ENCODE results near the gene SORBS1. TPM values are rescaled to one million over a fixed set of nuclear protein-coding genes. Genes with fewer than 3 reads are reported as not detected.
A peak's percentile ranks its signal among the peaks of the same experiment; 100 is the strongest.

Gene SORBS1
- total RNA-seq, 4 donors from 2014 or later: 92.2 to 308 (median 150) TPM

DNA sequence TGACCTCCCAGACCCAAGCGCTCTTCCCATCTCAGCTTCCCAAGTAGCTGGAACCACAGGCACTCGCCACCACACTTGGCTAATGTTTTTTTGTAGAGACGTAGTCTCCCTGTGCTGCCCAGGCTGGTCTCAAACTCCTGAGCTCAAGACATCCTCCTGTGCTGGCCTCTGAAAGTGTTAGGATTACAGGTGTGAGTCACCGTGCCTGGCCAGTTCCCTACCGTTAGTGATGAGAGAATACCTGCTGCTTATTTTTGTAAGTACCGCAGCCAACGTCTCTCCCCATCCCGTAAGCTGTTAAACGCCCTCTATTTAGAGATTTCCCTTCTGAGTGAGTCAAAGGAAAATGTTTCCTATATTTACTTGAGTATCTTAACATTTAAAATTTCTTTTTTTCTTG is 231.9 kb downstream of the SORBS1 start:
- no peak for DNase-seq
- Histone ChIP-seq H3K27me3 (no peaks in the 10 kb centered on the region), H3K9me3 (no peaks in the 10 kb centered on the region), H3K36me3 (no peaks in the 10 kb centered on the region), H3K27ac (peak overlapping the region; percentile 17 to 62 (median 36)), H3K4me1 (peaks cover 0 to 5% (median 0%) of the 10 kb centered on the region in 4 donors), H3K4me3 (no peak overlapping the region)
- TF ChIP-seq POLR2A (IDR thresholded peaks at IDR 0.05) (no peak), EP300 (IDR thresholded peaks at IDR 0.05; ENCODE audit: low read depth) (no peak), POLR2AphosphoS5 (IDR thresholded peaks at IDR 0.05) (no peak)
- TF ChIP-seq, protein P1, sequence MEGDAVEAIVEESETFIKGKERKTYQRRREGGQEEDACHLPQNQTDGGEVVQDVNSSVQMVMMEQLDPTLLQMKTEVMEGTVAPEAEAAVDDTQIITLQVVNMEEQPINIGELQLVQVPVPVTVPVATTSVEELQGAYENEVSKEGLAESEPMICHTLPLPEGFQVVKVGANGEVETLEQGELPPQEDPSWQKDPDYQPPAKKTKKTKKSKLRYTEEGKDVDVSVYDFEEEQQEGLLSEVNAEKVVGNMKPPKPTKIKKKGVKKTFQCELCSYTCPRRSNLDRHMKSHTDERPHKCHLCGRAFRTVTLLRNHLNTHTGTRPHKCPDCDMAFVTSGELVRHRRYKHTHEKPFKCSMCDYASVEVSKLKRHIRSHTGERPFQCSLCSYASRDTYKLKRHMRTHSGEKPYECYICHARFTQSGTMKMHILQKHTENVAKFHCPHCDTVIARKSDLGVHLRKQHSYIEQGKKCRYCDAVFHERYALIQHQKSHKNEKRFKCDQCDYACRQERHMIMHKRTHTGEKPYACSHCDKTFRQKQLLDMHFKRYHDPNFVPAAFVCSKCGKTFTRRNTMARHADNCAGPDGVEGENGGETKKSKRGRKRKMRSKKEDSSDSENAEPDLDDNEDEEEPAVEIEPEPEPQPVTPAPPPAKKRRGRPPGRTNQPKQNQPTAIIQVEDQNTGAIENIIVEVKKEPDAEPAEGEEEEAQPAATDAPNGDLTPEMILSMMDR (IDR thresholded peaks at IDR 0.05): no peak
- intact Hi-C loops (cut with DNase I; ENCODE audit: low total_unique reads) (no loop called here), in situ Hi-C loops (cut with MboI; ENCODE audit: low pct_ligation_motif_present in 1 of 4, low pct_unique_long_range_greater_than_20kb in 1 of 4, low sequenced_read_pairs in 3 of 4) (no loop called here)
- 87 to 92% methylated on average over 9 of the region's 9 CpGs for WGBS, 2 donors (ENCODE audit: low coverage in 1 of 2)

DNA sequence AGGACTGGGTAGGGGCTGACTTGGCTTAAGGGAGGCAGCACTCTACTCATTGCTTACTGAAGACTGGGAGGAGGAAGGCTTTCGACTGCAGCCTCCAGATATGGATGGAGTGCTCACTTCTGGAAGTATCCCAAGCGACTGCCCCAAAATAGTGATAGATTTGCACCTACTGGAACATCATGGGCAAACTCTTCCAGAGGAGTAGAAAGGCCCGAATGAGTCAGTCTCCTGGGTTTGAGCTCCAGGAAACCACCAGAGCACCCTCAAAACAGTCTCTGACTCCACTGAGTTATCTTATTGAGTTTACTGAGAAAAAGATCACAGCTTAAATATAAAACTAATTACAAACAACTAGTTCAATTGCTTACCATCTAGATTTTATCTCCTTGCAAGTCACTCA is 233.2 kb downstream of the SORBS1 start:
- peaks cover 0 to 5% (median 0%) of the 10 kb centered on the region in 4 donors for H3K4me1 ChIP-seq
- in situ Hi-C loops (cut with MboI; ENCODE audit: low pct_ligation_motif_present in 1 of 4, low pct_unique_long_range_greater_than_20kb in 1 of 4, low sequenced_read_pairs in 3 of 4) (no loop called here), intact Hi-C loops (cut with DNase I; ENCODE audit: low total_unique reads) (no loop called here)
- H3K36me3 ChIP-seq: no peaks in the 10 kb centered on the region
- WGBS, 2 donors (ENCODE audit: low coverage in 1 of 2): 57% methylated on average over 3 of the region's 3 CpGs; no CpG with 5 or more reads in 1 of the 2 donors
- H3K27ac ChIP-seq: peak overlapping the region; percentile 43 to 62 (median 48)
- H3K9me3 ChIP-seq: no peaks in the 10 kb centered on the region
- no peak for TF ChIP-seq EP300 (IDR thresholded peaks at IDR 0.05; ENCODE audit: low read depth)
- TF ChIP-seq POLR2AphosphoS5 (IDR thresholded peaks at IDR 0.05): no peak
- TF ChIP-seq POLR2A (IDR thresholded peaks at IDR 0.05): no peak
- TF ChIP-seq, protein P1 (IDR thresholded peaks at IDR 0.05): no peak
- no peak for DNase-seq
- no peak overlapping the region for H3K4me3 ChIP-seq
- no peaks in the 10 kb centered on the region for H3K27me3 ChIP-seq

DNA sequence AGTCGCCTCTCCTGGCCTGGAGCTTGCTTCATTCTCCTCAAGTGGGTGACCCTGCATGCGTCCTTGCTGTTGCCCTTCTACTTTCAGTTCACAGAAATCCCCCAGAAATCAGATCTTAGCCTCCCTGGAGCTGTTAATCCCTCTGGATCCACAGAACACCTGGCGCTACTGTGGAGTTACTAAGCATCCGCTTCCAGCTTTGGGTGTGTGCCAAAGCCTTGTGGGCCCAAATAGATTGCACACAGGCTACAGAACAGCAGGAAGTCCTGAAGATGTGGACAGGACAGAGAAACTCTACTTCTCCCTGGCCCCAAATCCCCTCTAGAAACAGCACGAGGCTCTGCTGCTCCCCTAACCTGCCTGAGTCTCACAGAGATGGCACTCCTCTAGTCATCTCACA is 233.8 kb downstream of the SORBS1 start:
- Histone ChIP-seq H3K36me3 (no peaks in the 10 kb centered on the region), H3K27me3 (no peaks in the 10 kb centered on the region), H3K4me3 (no peak overlapping the region), H3K9me3 (no peaks in the 10 kb centered on the region), H3K4me1 (peaks cover 0 to 5% (median 0%) of the 10 kb centered on the region in 4 donors), H3K27ac (peak overlapping the region; percentile 43 to 62 (median 48))
- peak; percentile 48 for DNase-seq
- TF ChIP-seq EP300 (IDR thresholded peaks at IDR 0.05; ENCODE audit: low read depth): no peak
- TF ChIP-seq, protein P1 (IDR thresholded peaks at IDR 0.05): peak in 1 of 5 experiments; percentile 22
- 48 to 60% methylated on average over 1 to 5 of the region's 5 CpGs for WGBS, 2 donors (ENCODE audit: low coverage in 1 of 2)
- in situ Hi-C loops (cut with MboI; ENCODE audit: low pct_ligation_motif_present in 1 of 4, low pct_unique_long_range_greater_than_20kb in 1 of 4, low sequenced_read_pairs in 3 of 4) (no loop called here), intact Hi-C loops (cut with DNase I; ENCODE audit: low total_unique reads) (no loop called here)

DNA sequence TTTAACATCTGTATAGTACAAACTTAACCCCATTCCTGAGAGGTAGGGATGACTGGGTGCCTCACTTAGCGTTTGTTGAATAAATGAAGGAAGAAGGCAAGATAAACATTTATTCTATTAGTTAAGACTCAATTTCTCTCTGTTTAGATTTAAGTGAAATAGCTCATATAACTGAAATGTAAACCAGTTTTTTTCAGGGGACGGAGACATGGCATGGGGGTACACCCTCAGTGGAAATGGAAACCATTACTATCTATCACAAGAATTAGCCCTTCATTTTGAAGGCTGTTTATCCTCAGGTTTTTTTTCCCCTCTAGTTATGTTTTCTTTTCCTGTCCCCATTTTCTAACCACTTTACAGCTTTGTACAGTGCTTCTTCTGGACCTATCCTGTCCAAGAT is 234.8 kb downstream of the SORBS1 start:
- peaks cover 0 to 3% (median 0%) of the 10 kb centered on the region in 4 donors for H3K36me3 ChIP-seq
- H3K27me3 ChIP-seq: no peaks in the 10 kb centered on the region
- in situ Hi-C loops (cut with MboI; ENCODE audit: low pct_ligation_motif_present in 1 of 4, low pct_unique_long_range_greater_than_20kb in 1 of 4, low sequenced_read_pairs in 3 of 4): no loop called here
- intact Hi-C loops (cut with DNase I; ENCODE audit: low total_unique reads): no loop called here
- TF ChIP-seq EP300 (IDR thresholded peaks at IDR 0.05; ENCODE audit: low read depth) (no peak), POLR2A (IDR thresholded peaks at IDR 0.05) (no peak), POLR2AphosphoS5 (IDR thresholded peaks at IDR 0.05) (no peak)
- TF ChIP-seq, protein P1 (IDR thresholded peaks at IDR 0.05): no peak
- H3K9me3 ChIP-seq: no peaks in the 10 kb centered on the region
- peak overlapping the region in 2 of 4 donors; percentile 24 to 62 for H3K27ac ChIP-seq
- H3K4me3 ChIP-seq: no peak overlapping the region
- 74 to 76% methylated on average over 2 of the region's 2 CpGs for WGBS, 2 donors (ENCODE audit: low coverage in 1 of 2)
- DNase-seq: no peak
- H3K4me1 ChIP-seq: peaks cover 0 to 5% (median 0%) of the 10 kb centered on the region in 4 donors
